Urinary bladder (tissue), 4 donors: Measurements from ENCODE around the gene PCGF3. TPM values are rescaled to one million over a fixed set of nuclear protein-coding genes. Genes with fewer than 3 reads are reported as not detected.
"Not testable (repeated sequence)": the region's sequence is repeated elsewhere in the genome, so short reads cannot be mapped to it uniquely, and the experiment has no call there.

Source experiments
- DNase-seq: peaks from one replicate; pipeline ENCODE4 v3.0.0-alpha.2; 2015; ENCODE audit errors: extremely low spot score
- H3K27ac ChIP-seq: one replicate; pipeline ENCODE4 v1.5.1; 2013; ENCODE audit warnings: low read depth, mild to moderate bottlenecking, moderate library complexity
- H3K36me3 ChIP-seq: one replicate; pipeline ENCODE4 v1.6.1; 2013; ENCODE audit warnings: mild to moderate bottlenecking, moderate library complexity; ENCODE audit not compliant: insufficient read depth
- H3K4me1 ChIP-seq: one replicate; pipeline ENCODE4 v1.6.1; 2013; ENCODE audit warnings: mild to moderate bottlenecking, moderate library complexity; ENCODE audit not compliant: insufficient read depth
- H3K4me3 ChIP-seq: one replicate; pipeline ENCODE4 v1.5.1; 2013; ENCODE audit warnings: low read depth, low read length
- WGBS: extraction: QIAGEN DNeasy Blood & Tissue Kit; methylation state at CpG from one replicate; pipeline ENCODE4 v1.1.7; 2013; 5-methylcytosine and 5-hydroxymethylcytosine counted together
- polyA plus RNA-seq: library from polyadenylated mRNA; stranded (reverse); fragments of 200-250 nt; gene quantifications from one replicate; pipeline ENCODE4 v1.2.3, GENCODE V29; 2013
- total RNA-seq: library from RNA; depleted of rRNA; stranded (reverse); fragments of >200 nt; gene quantifications from one replicate; pipeline ENCODE4 v1.2.3, GENCODE V29; 2014
- donor health status: healthy with polysubstance abuse.
- donor health status: healthy.

PCGF3 gene
- total and polyA plus RNA-seq, 2 donors, result 36.1 to 52.6 TPM

DNA sequence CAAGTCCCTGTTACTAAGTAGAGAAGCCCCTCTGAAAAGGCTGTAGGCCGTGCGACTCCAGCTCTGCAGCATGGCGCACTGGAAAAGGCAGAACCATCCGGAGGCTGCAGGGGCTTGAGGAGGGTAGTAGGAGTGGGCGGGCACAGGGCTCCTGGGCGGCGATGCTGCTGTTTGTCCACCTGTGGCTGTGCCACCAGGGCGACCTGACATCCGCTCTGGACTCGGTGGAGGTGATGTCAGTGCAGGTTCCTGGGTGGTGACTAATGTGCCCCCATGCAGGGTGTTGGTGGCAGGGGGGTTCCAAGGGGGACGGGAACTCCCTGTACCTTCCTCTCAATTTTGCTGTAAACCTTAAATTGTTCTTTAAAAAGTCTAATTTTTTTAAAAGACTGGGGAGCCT, 58.3 kb downstream of the PCGF3 start:
- H3K36me3 ChIP-seq, result peaks cover 4% of the 10 kb centered on the region
- no peak for DNase-seq
- WGBS, result 91% methylated on average over 11 of the region's 11 CpGs
- H3K4me1 ChIP-seq, result no peaks in the 10 kb centered on the region
- no peak overlapping the region for H3K27ac ChIP-seq
- no peak overlapping the region for H3K4me3 ChIP-seq

DNA sequence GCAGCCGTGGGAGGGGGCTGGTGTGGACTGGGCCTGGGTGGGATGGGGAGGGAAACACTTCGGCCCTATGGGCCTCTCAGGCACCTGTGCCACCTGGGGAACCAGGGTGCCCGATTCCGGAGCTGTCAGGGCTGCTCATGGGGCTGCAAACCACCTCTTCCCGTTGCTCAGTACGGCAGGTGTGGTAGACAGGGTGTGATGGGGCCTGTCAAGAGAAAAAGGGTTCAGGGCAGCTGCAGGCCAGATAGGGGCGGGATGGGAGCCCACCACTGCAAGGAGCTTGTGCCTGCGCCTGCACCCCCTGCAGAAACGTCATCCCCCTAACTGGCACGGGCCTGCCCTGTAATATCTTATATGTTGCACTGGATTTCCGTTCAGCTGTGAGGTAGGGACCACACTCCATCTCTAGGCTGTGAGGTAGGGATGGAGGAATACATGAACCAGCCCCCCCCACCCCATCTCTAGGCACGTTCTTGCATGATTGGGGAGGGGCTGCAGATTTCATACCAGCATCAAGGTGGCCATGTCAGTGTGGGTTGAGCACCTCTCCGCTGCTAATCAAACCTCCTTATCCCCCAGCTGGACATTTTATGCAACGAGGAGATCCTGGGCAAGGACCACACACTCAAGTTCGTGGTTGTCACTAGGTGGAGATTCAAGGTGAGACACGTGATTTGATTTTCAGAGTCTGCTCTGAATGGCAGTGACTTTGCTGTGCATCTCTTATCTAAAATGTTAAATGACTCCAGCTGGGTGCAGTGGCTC, 59.0 kb downstream of the PCGF3 start:
- peaks cover 4% of the 10 kb centered on the region for H3K36me3 ChIP-seq

DNA sequence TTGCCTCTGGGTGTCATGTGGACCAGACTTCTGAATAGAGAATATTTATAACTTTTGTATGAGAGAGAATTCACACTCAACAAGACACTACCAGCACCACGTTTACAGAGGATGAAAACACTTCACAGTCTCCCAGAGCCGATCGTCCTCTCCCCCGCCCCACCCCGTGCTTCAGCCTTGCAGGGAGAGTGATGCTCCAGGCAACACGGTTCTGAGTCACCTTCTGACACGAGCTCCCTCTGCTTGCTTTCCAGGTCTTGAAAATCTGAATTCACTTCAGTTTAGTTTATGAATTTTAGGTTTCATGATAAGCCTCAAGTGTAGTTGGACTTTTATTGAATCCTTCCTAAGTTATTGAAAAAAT, 60.5 kb downstream of the PCGF3 start:
- 66% methylated on average over 7 of the region's 7 CpGs for WGBS
- Histone ChIP-seq H3K27ac (no peak overlapping the region), H3K4me1 (no peaks in the 10 kb centered on the region), H3K36me3 (peaks cover 4% of the 10 kb centered on the region), H3K4me3 (no peak overlapping the region)
- DNase-seq, result no peak

More for the DNA sequence above, 59.0 kb downstream of the PCGF3 start:
- Histone ChIP-seq H3K4me1 (no peaks in the 10 kb centered on the region), H3K4me3 (no peak overlapping the region), H3K27ac (no peak overlapping the region)
- no peak for DNase-seq
- WGBS, result 88% methylated on average over 16 of the region's 16 CpGs

DNA sequence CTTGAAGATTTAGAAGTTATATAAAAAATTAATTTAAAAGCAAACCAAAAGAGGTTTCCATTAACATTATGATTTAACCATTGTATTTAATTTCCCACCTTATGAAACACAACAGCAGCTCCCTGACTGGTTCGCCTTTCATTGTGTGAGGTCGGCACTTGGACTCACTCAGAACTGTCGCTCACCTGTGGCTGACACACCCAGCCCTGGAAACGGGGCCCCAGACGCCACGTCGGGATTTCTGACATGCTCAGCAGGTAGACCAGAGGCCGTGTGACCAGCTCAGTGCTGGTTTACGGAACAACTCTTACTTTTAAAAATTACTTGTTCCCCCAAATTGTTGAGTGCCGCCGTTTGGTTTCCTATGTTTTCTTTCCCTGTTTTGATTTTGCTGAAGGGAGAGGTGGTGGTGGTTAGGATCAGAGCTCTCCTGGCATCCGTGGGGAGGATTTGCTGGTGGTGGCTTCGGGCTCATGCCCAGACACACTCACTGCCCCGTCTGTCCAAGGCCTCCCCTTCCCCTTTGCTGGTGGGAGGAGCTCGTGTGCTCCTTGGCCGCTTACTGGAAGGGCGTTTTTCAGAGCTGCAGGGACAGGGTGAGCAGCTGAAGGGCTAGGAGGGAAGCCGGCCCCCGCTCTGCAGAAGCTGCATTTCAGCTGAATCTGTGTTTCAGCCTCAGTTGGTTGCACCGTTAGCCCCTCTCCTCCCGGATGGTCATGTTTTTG, 61.1 kb downstream of the PCGF3 start:
- WGBS, result 75% methylated on average over 21 of the region's 21 CpGs
- peaks cover 4% of the 10 kb centered on the region for H3K36me3 ChIP-seq
- no peak overlapping the region for H3K4me3 ChIP-seq
- H3K27ac ChIP-seq, result no peak overlapping the region
- DNase-seq, result no peak
- H3K4me1 ChIP-seq, result no peaks in the 10 kb centered on the region

- DNase-seq, result no peak
- 93% methylated on average over 15 of the region's 15 CpGs for WGBS
- Histone ChIP-seq H3K27ac (no peak overlapping the region), H3K4me3 (no peak overlapping the region), H3K36me3 (peaks cover 2% of the 10 kb centered on the region), H3K4me1 (no peaks in the 10 kb centered on the region)
These were observed 62.4 kb downstream of the PCGF3 start for GRCh38 chr4:768076-768475.

DNA sequence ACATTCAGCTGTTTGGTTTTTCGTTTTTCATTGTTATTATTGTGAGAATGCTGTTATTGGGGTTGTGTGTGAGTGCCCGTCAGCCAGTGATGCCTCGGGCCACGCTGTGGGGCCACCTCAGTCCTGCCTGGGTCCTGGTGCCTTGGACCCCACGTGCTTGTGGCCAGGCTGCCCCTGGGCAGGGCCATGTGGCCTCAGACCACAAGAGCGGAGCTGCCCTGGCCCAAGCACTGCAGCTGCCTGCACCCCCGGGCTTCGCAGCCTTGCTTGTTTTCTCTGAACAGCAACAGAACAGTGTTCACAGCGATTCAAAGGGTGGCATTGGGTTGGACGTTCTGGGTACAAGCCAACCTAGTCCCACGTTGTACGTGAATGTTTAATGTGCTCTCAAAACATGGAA, 63.4 kb downstream of the PCGF3 start:
- no peak for DNase-seq
- Histone ChIP-seq H3K36me3 (peaks cover 2% of the 10 kb centered on the region), H3K4me3 (no peak overlapping the region), H3K27ac (no peak overlapping the region), H3K4me1 (no peaks in the 10 kb centered on the region)
- WGBS, result 86% methylated on average over 12 of the region's 12 CpGs

DNA sequence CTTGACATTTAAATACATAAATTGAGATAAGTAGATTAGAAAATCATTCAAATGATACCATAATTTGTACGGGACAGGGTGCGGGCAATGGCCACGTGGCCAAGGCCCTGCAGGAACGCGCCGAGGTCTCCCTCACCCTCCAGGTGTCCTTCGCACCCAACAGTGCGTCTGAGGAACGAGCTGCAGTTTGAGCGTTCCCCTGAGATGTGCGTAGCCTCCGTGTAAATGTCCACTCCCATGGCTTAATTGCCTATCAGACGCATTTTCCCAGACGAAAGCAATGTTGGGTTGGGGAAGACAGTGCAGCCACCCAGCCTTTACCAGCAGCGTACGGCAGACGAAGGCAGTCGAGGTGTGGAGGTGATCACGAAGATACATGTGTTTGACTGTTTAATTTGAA, 63.9 kb downstream of the PCGF3 start:
- 93% methylated on average over 19 of the region's 19 CpGs for WGBS
- Histone ChIP-seq H3K4me3 (no peak overlapping the region), H3K27ac (no peak overlapping the region), H3K4me1 (no peaks in the 10 kb centered on the region), H3K36me3 (peaks cover 2% of the 10 kb centered on the region)
- DNase-seq, result no peak

GRCh38 chr4:770022-770421, 64.4 kb downstream of the PCGF3 start:
- peaks cover 2% of the 10 kb centered on the region for H3K36me3 ChIP-seq
- H3K4me3 ChIP-seq, result no peak overlapping the region
- H3K4me1 ChIP-seq, result no peaks in the 10 kb centered on the region
- no peak for DNase-seq
- WGBS, result 94% methylated on average over 5 of the region's 5 CpGs
- no peak overlapping the region for H3K27ac ChIP-seq

- DNase-seq, result no peak
- Histone ChIP-seq H3K4me1 (no peaks in the 10 kb centered on the region), H3K4me3 (no peak overlapping the region), H3K36me3 (peaks cover 2% of the 10 kb centered on the region), H3K27ac (no peak overlapping the region)
- WGBS, result 68% methylated on average over 6 of the region's 6 CpGs
These were observed 65.8 kb downstream of the PCGF3 start for GRCh38 chr4:771464-771863.

- no peak for DNase-seq
- WGBS, result 44% methylated on average over 7 of the region's 7 CpGs
- H3K4me3 ChIP-seq, result no peak overlapping the region
- no peak overlapping the region for H3K27ac ChIP-seq
- no peaks in the 10 kb centered on the region for H3K4me1 ChIP-seq
- peaks cover 2% of the 10 kb centered on the region for H3K36me3 ChIP-seq
These were observed 66.5 kb downstream of the PCGF3 start for GRCh38 chr4:772118-772517.

DNA sequence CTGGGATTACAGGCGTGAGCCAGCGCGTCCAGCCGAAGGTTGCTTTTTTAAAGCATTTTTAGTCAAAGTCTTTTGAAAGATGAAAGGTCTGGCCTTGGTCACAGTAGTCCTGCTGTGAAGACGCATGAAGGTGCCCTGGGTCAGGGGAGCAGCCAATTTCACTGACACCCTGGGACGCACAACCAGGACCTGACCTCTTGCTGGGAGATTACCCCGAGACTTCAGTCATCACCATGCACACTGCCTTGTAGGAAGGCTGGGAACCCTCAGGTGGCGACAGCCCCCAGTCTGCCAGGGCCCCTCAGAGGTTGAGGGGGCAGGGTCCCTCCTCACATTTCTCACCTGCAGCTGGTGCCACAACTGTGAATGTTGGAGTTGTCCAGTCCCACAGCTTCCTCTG, 67.1 kb downstream of the PCGF3 start:
- WGBS, result 89% methylated on average over 8 of the region's 8 CpGs
- no peak for DNase-seq
- Histone ChIP-seq H3K27ac (no peak overlapping the region), H3K4me1 (no peaks in the 10 kb centered on the region), H3K36me3 (peaks cover 2% of the 10 kb centered on the region), H3K4me3 (no peak overlapping the region)

DNA sequence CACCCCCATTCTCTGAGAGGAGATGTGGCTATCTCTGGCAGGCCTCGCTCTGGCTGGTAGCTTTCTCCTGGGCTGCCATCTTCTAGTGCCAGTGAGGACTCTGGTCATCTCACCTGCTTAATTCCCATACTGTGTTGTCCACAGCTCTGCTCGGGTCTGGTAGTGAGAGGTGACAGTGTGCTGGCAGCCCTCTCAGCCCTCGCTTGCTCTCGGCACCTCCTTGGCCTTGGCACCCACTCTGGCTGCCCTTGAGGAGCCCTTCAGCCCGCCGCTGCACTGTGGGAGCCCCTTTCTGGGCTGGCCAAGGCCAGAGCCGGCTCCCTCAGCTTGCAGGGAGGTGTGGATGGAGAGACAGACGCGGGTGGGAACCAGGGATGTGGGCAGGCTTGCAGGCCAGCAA, 67.6 kb downstream of the PCGF3 start:
- Histone ChIP-seq H3K27ac (no peak overlapping the region), H3K4me1 (no peaks in the 10 kb centered on the region), H3K36me3 (no peaks in the 10 kb centered on the region), H3K4me3 (no peak overlapping the region)
- 87% methylated on average over 9 of the region's 9 CpGs for WGBS
- DNase-seq, result no peak

- not testable (repeated sequence) for H3K4me3 ChIP-seq, H3K27ac ChIP-seq, DNase-seq, H3K36me3 ChIP-seq, H3K4me1 ChIP-seq
- WGBS, result 95% methylated on average over 30 of the region's 30 CpGs
These were observed 68.9 kb downstream of the PCGF3 start for GRCh38 chr4:774419-775092.

- not testable (repeated sequence) for H3K4me1 ChIP-seq, H3K36me3 ChIP-seq, H3K27ac ChIP-seq, H3K4me3 ChIP-seq, DNase-seq
- WGBS, result 93% methylated on average over 2 of the region's 2 CpGs
These were observed 69.9 kb downstream of the PCGF3 start for GRCh38 chr4:775485-775884.
